Thyroid gland (tissue), 4 donors: ENCODE data around the gene FASN.

Source experiments
- CTCF ChIP-seq, 6 experiments: fragments of 200-600 bp in 3 of 6; fragments of 450-650 bp in 3 of 6; sonication (generic) in 3 of 6; IDR thresholded peaks; one replicate each; pipeline ENCODE4 v1.5.1; 2016 to 2019; ENCODE audit warnings: antibody characterized with exemption in 6 of 6, mild to moderate bottlenecking in 2 of 6, inconsistent platforms in 1 of 6, moderate library complexity in 1 of 6
- POLR2A ChIP-seq, 2 donors: fragments of 450-650 bp; IDR thresholded peaks; one replicate each; pipeline ENCODE4 v1.6.1; 2017; ENCODE audit warnings: antibody characterized with exemption in 2 of 2, mild to moderate bottlenecking in 2 of 2, moderate library complexity in 1 of 2

GRCh38 chr17:82101767-82102679 lies 4.0 kb upstream of the FASN start:
- no peak for TF ChIP-seq CTCF (IDR thresholded peaks at IDR 0.05)
- TF ChIP-seq POLR2A (IDR thresholded peaks at IDR 0.05): no peak
